C4-2B (cell line): ENCODE data around the gene EWSR1.

Experiments used
- ZFX ChIP-seq: fragments of 450-650 bp; IDR thresholded peaks from 2 replicates; pipeline ENCODE4 v1.6.1; 2017
- TF ChIP-seq, protein P1 (sequence below): fragments of 450-650 bp; conservative IDR thresholded peaks from 2 replicates; pipeline ENCODE4 v1.5.1; 2017; ENCODE audit warnings: mild to moderate bottlenecking

GRCh38 chr22:29346659-29347058, 78.6 kb downstream of the EWSR1 start:
- TF ChIP-seq, protein P1, sequence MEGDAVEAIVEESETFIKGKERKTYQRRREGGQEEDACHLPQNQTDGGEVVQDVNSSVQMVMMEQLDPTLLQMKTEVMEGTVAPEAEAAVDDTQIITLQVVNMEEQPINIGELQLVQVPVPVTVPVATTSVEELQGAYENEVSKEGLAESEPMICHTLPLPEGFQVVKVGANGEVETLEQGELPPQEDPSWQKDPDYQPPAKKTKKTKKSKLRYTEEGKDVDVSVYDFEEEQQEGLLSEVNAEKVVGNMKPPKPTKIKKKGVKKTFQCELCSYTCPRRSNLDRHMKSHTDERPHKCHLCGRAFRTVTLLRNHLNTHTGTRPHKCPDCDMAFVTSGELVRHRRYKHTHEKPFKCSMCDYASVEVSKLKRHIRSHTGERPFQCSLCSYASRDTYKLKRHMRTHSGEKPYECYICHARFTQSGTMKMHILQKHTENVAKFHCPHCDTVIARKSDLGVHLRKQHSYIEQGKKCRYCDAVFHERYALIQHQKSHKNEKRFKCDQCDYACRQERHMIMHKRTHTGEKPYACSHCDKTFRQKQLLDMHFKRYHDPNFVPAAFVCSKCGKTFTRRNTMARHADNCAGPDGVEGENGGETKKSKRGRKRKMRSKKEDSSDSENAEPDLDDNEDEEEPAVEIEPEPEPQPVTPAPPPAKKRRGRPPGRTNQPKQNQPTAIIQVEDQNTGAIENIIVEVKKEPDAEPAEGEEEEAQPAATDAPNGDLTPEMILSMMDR = no peak
- TF ChIP-seq ZFX = no peak
